Fibroblast of skin of right biceps (primary cell): ENCODE results near the gene HOXA7.

Experiments used
- DNase-seq: peaks from one replicate; pipeline ENCODE4 v3.0.0-alpha.2; 2013

HOXA7 gene

GRCh38 chr7:27170426-27171324 is 14.2 kb upstream of the HOXA7 start:
- no peak for DNase-seq

GRCh38 chr7:27169658-27170425 is 13.4 kb upstream of the HOXA7 start:
- peak; percentile 68 for DNase-seq

- peak; percentile 79 for DNase-seq
Measured at GRCh38 chr7:27168265-27168947, 11.9 kb upstream of the HOXA7 start.

GRCh38 chr7:27167916-27168264 is 11.4 kb upstream of the HOXA7 start:
- peak; percentile 76 for DNase-seq

GRCh38 chr7:27166531-27167505 is 10.3 kb upstream of the HOXA7 start:
- DNase-seq: peak; percentile 86

- DNase-seq: peak; percentile 58
Measured at GRCh38 chr7:27165996-27166530, 9.6 kb upstream of the HOXA7 start.

- peak; percentile 96 for DNase-seq
Measured at GRCh38 chr7:27165089-27165995, 8.9 kb upstream of the HOXA7 start, which contains the start of gene HOXA9. TSS of gene HOXA9 (minus strand) at chr7:27165537. CDS start at chr7:27165457, 80 bp downstream.

- DNase-seq: peak; percentile 44
Measured at GRCh38 chr7:27164367-27165088, 8.1 kb upstream of the HOXA7 start.

- no peak for DNase-seq
Measured at GRCh38 chr7:27164045-27164366, 7.5 kb upstream of the HOXA7 start.

- no peak for DNase-seq
Measured at GRCh38 chr7:27163288-27164044, 7.0 kb upstream of the HOXA7 start.

- no peak for DNase-seq
Measured at GRCh38 chr7:27162561-27163287, 6.2 kb upstream of the HOXA7 start.

GRCh38 chr7:27161721-27162560 is 5.5 kb upstream of the HOXA7 start:
- DNase-seq: no peak

GRCh38 chr7:27161214-27161720 is 4.8 kb upstream of the HOXA7 start:
- DNase-seq: no peak

- DNase-seq: peak; percentile 84
Measured at GRCh38 chr7:27160546-27161213, 4.2 kb upstream of the HOXA7 start.

- DNase-seq: no peak
Measured at GRCh38 chr7:27160145-27160545, 3.7 kb upstream of the HOXA7 start.

- no peak for DNase-seq
Measured at GRCh38 chr7:27159266-27160144, 3.0 kb upstream of the HOXA7 start.
